ENCODE results near the gene ADAMTS2.

ADAMTS2 gene

GRCh38 chr5:179141867-179142266 is 203.4 kb downstream of the ADAMTS2 start:
- no peak overlapping the region for H3K4me3 ChIP-seq (replicated peaks; ENCODE audit: low read depth, low read length)
- no peak for DNase-seq (ENCODE audit: extremely low read depth, low read depth)
- no peak for TF ChIP-seq CTCF (IDR thresholded peaks at IDR 0.05; ENCODE audit: low read depth, low read length, missing control alignments)

- TF ChIP-seq CTCF (IDR thresholded peaks at IDR 0.05; ENCODE audit: low read depth, low read length, missing control alignments), result no peak
- H3K4me3 ChIP-seq (replicated peaks; ENCODE audit: low read depth, low read length), result no peak overlapping the region
- no peak for DNase-seq (ENCODE audit: extremely low read depth, low read depth)
These were observed 205.0 kb downstream of the ADAMTS2 start for GRCh38 chr5:179140293-179140692.

GRCh38 chr5:179139936-179140235 is 205.4 kb downstream of the ADAMTS2 start:
- no peak for TF ChIP-seq CTCF (IDR thresholded peaks at IDR 0.05; ENCODE audit: low read depth, low read length, missing control alignments)
- no peak for DNase-seq (ENCODE audit: extremely low read depth, low read depth)
- no peak overlapping the region for H3K4me3 ChIP-seq (replicated peaks; ENCODE audit: low read depth, low read length)

GRCh38 chr5:179139111-179139935 is 205.9 kb downstream of the ADAMTS2 start:
- no peak for TF ChIP-seq CTCF (IDR thresholded peaks at IDR 0.05; ENCODE audit: low read depth, low read length, missing control alignments)
- no peak for DNase-seq (ENCODE audit: extremely low read depth, low read depth)
- H3K4me3 ChIP-seq (replicated peaks; ENCODE audit: low read depth, low read length), result no peak overlapping the region

- TF ChIP-seq CTCF (IDR thresholded peaks at IDR 0.05; ENCODE audit: low read depth, low read length, missing control alignments), result no peak
- no peak overlapping the region for H3K4me3 ChIP-seq (replicated peaks; ENCODE audit: low read depth, low read length)
- no peak for DNase-seq (ENCODE audit: extremely low read depth, low read depth)
These were observed 206.7 kb downstream of the ADAMTS2 start for GRCh38 chr5:179138568-179138925.

GRCh38 chr5:179137643-179138567 is 207.4 kb downstream of the ADAMTS2 start:
- TF ChIP-seq CTCF (IDR thresholded peaks at IDR 0.05; ENCODE audit: low read depth, low read length, missing control alignments), result no peak
- no peak for DNase-seq (ENCODE audit: extremely low read depth, low read depth)
- no peak overlapping the region for H3K4me3 ChIP-seq (replicated peaks; ENCODE audit: low read depth, low read length)
